ENCODE measurements around the gene EME1. TPM values are rescaled to one million over a fixed set of nuclear protein-coding genes. Genes with fewer than 3 reads are reported as not detected.

EME1 gene
- total and polyA plus RNA-seq, 2 of the 13 experiments (the other 11 are each of a cell fraction or from before 2014, with no cell fraction given): 20.7 to 24.6 TPM

DNA sequence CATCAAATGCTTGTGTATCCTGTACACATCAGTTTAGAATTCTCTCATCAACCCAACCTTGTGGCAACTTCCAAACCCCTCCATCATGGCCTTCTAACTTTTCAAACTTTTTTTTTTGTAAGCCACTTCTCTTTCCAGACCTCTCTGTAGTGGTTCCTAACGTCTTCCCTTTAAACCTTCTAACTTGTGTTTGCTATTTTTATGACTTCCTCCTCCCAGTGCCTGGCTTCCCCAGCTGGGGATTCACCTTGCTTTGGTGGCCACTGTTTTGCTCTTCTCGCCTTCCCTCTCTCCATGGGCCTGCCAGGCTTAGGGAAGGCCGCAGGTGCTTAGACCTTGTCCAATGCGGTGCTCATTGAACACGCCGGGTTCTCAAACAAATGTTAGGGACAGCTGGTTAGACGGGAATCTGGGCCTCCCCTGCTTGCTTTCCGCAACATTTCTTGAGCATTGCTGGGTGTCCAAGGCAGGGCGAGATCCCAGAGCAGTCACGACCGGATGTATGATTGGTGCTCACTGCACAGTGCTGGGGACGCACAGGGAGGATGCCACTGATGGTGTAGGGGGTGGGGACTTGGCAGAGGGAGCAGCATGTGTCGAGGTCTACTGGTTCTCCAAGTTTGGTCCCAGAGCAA is 28.2 kb upstream of the EME1 start:
- H3K27ac ChIP-seq (ENCODE audit: extremely low read length, insufficient read depth, low read length): no peak overlapping the region
- H2AFZ ChIP-seq (ENCODE audit: low read length): no peak overlapping the region
- H3K4me3 ChIP-seq (replicated peaks in 1 of 3; ENCODE audit: insufficient read depth in 1 of 3, low read depth in 2 of 3, low read length in 3 of 3): peak overlapping the region in 2 of 3 experiments; percentile 74 to 93; a peak in 2 of 6 replicates
- ChIA-PET CTCF (ENCODE audit: low intra/inter-chr PET ratio, low total read pairs) (no interaction called here), POLR2A (no interaction called here)
- in situ Hi-C loops (cut with HindIII; ENCODE audit: extremely low pct_ligation_motif_present, low pct_unique_long_range_greater_than_20kb): no loop called here
- H3K9ac ChIP-seq (ENCODE audit: insufficient read depth, low read depth, low read length): no peak overlapping the region
- intact Hi-C loops (cut with micrococcal nuclease; ENCODE audit: unreplicated experiment): no loop called here
- peaks cover 28% of the 10 kb centered on the region for H3K4me1 ChIP-seq (ENCODE audit: insufficient read depth, low read length)
- ATAC-seq (peak; percentile 15), DNase-seq (ENCODE audit: low spot score) (no peak), FAIRE-seq (no peak)
- H3K9me3 ChIP-seq (ENCODE audit: low read length): no peaks in the 10 kb centered on the region
- peaks cover 4 to 18% of the 10 kb centered on the region in 2 experiments; a peak in 4 of 5 replicates for H3K27me3 ChIP-seq (ENCODE audit: control insufficient read depth in 1 of 2, insufficient read depth in 2 of 2, low read length in 2 of 2)
- no peaks in the 10 kb centered on the region for H3K36me3 ChIP-seq (replicated peaks in 1 of 2; ENCODE audit: control insufficient read depth in 1 of 2, insufficient read depth in 2 of 2, low read length in 2 of 2)
- no TSS peak for BruUV-seq (replicated peaks)
- H3K79me2 ChIP-seq (ENCODE audit: insufficient read depth, low read length): peaks cover 12% of the 10 kb centered on the region
- H4K20me1 ChIP-seq (ENCODE audit: insufficient read depth, low read length): no peaks in the 10 kb centered on the region
- H3K4me2 ChIP-seq (ENCODE audit: low read depth, low read length): peak overlapping the region; percentile 100
- WGBS (ENCODE audit: low lambda C conversion rate): 47% methylated on average over 13 of the region's 13 CpGs
- no peak for TF ChIP-seq ZNF260 (CRISPR knock-in tag; IDR thresholded peaks at IDR 0.05; ENCODE audit: borderline replicate concordance, low read depth)
- TF ChIP-seq ZNF790 (CRISPR knock-in tag; IDR thresholded peaks at IDR 0.05; ENCODE audit: borderline replicate concordance): no peak
- peak; percentile 46; the same call in 1 of the 2 replicates for TF ChIP-seq ZNF605 (CRISPR knock-in tag; IDR thresholded peaks at IDR 0.05)
- no peak for TF ChIP-seq ZNF296 (CRISPR knock-in tag; conservative IDR thresholded peaks at IDR 0.05)
- no peak for TF ChIP-seq EHMT2 (IDR thresholded peaks at IDR 0.05; ENCODE audit: borderline replicate concordance, low read depth, low read length)
- TF ChIP-seq, protein P1, sequence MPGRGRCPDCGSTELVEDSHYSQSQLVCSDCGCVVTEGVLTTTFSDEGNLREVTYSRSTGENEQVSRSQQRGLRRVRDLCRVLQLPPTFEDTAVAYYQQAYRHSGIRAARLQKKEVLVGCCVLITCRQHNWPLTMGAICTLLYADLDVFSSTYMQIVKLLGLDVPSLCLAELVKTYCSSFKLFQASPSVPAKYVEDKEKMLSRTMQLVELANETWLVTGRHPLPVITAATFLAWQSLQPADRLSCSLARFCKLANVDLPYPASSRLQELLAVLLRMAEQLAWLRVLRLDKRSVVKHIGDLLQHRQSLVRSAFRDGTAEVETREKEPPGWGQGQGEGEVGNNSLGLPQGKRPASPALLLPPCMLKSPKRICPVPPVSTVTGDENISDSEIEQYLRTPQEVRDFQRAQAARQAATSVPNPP (CRISPR knock-in tag; IDR thresholded peaks at IDR 0.05): no peak; the same call in 1 of the 2 replicates
- TF ChIP-seq, protein P2, sequence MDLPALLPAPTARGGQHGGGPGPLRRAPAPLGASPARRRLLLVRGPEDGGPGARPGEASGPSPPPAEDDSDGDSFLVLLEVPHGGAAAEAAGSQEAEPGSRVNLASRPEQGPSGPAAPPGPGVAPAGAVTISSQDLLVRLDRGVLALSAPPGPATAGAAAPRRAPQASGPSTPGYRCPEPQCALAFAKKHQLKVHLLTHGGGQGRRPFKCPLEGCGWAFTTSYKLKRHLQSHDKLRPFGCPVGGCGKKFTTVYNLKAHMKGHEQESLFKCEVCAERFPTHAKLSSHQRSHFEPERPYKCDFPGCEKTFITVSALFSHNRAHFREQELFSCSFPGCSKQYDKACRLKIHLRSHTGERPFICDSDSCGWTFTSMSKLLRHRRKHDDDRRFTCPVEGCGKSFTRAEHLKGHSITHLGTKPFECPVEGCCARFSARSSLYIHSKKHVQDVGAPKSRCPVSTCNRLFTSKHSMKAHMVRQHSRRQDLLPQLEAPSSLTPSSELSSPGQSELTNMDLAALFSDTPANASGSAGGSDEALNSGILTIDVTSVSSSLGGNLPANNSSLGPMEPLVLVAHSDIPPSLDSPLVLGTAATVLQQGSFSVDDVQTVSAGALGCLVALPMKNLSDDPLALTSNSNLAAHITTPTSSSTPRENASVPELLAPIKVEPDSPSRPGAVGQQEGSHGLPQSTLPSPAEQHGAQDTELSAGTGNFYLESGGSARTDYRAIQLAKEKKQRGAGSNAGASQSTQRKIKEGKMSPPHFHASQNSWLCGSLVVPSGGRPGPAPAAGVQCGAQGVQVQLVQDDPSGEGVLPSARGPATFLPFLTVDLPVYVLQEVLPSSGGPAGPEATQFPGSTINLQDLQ (CRISPR knock-in tag; IDR thresholded peaks at IDR 0.05): no peak
- TF ChIP-seq, protein P3, sequence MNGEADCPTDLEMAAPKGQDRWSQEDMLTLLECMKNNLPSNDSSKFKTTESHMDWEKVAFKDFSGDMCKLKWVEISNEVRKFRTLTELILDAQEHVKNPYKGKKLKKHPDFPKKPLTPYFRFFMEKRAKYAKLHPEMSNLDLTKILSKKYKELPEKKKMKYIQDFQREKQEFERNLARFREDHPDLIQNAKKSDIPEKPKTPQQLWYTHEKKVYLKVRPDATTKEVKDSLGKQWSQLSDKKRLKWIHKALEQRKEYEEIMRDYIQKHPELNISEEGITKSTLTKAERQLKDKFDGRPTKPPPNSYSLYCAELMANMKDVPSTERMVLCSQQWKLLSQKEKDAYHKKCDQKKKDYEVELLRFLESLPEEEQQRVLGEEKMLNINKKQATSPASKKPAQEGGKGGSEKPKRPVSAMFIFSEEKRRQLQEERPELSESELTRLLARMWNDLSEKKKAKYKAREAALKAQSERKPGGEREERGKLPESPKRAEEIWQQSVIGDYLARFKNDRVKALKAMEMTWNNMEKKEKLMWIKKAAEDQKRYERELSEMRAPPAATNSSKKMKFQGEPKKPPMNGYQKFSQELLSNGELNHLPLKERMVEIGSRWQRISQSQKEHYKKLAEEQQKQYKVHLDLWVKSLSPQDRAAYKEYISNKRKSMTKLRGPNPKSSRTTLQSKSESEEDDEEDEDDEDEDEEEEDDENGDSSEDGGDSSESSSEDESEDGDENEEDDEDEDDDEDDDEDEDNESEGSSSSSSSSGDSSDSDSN (CRISPR knock-in tag; IDR thresholded peaks at IDR 0.05): 0 out of 2 replicates have a peak, but pooled peaks have one; percentile 42
- no peak for TF ChIP-seq ATRX (CRISPR knock-in tag; IDR thresholded peaks at IDR 0.05; ENCODE audit: borderline replicate concordance)
- no peak for TF ChIP-seq PHF5A (CRISPR knock-in tag; IDR thresholded peaks at IDR 0.05; ENCODE audit: low read depth, unreplicated experiment)
- TF ChIP-seq, protein P4, sequence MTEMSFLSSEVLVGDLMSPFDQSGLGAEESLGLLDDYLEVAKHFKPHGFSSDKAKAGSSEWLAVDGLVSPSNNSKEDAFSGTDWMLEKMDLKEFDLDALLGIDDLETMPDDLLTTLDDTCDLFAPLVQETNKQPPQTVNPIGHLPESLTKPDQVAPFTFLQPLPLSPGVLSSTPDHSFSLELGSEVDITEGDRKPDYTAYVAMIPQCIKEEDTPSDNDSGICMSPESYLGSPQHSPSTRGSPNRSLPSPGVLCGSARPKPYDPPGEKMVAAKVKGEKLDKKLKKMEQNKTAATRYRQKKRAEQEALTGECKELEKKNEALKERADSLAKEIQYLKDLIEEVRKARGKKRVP (CRISPR knock-in tag; IDR thresholded peaks at IDR 0.05): no peak
- no peak for TF ChIP-seq HOXA5 (CRISPR knock-in tag; IDR thresholded peaks at IDR 0.05)
- TF ChIP-seq, protein P5, sequence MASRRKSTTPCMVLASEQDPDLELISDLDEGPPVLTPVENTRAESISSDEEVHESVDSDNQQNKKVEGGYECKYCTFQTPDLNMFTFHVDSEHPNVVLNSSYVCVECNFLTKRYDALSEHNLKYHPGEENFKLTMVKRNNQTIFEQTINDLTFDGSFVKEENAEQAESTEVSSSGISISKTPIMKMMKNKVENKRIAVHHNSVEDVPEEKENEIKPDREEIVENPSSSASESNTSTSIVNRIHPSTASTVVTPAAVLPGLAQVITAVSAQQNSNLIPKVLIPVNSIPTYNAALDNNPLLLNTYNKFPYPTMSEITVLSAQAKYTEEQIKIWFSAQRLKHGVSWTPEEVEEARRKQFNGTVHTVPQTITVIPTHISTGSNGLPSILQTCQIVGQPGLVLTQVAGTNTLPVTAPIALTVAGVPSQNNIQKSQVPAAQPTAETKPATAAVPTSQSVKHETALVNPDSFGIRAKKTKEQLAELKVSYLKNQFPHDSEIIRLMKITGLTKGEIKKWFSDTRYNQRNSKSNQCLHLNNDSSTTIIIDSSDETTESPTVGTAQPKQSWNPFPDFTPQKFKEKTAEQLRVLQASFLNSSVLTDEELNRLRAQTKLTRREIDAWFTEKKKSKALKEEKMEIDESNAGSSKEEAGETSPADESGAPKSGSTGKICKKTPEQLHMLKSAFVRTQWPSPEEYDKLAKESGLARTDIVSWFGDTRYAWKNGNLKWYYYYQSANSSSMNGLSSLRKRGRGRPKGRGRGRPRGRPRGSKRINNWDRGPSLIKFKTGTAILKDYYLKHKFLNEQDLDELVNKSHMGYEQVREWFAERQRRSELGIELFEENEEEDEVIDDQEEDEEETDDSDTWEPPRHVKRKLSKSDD (CRISPR knock-in tag; IDR thresholded peaks at IDR 0.05; ENCODE audit: low read depth): no peak
